ENCODE results near the gene TMED6. TPM values are rescaled to one million over a fixed set of nuclear protein-coding genes. Genes with fewer than 3 reads are reported as not detected.
"Not testable (repeated sequence)": the region's sequence is repeated elsewhere in the genome, so short reads cannot be mapped to it uniquely, and the experiment has no call there.

Gene TMED6
- total and polyA plus RNA-seq, 12 donors: 0.32 to 0.41 (median 0.37) TPM; not detected in 7

DNA sequence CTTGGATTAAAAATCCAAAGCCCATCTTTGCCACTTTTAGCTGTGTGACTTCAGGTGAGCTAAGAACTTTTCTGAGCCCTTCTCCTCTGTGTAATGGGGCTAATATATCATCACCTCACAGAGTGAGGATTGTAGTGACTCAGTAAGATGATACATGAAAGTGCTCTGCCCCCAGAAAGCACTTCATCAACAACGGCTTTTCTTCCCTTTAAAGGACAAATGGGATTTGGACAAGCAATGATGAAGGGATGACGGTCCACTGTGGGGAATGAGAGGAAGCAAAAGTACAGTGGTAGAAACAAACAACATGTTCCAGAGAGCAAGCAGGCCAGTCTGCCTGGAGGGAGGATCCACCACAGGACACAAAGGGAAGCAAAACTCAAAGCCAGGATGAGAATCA, 14.3 kb upstream of the TMED6 start:
- ATAC-seq (no peak), DNase-seq (no peak)
- 90 to 91% methylated on average over 2 of the region's 2 CpGs for WGBS, 2 donors
- no peak overlapping the region for H3K27ac ChIP-seq
- TF ChIP-seq, protein P1, sequence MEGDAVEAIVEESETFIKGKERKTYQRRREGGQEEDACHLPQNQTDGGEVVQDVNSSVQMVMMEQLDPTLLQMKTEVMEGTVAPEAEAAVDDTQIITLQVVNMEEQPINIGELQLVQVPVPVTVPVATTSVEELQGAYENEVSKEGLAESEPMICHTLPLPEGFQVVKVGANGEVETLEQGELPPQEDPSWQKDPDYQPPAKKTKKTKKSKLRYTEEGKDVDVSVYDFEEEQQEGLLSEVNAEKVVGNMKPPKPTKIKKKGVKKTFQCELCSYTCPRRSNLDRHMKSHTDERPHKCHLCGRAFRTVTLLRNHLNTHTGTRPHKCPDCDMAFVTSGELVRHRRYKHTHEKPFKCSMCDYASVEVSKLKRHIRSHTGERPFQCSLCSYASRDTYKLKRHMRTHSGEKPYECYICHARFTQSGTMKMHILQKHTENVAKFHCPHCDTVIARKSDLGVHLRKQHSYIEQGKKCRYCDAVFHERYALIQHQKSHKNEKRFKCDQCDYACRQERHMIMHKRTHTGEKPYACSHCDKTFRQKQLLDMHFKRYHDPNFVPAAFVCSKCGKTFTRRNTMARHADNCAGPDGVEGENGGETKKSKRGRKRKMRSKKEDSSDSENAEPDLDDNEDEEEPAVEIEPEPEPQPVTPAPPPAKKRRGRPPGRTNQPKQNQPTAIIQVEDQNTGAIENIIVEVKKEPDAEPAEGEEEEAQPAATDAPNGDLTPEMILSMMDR (IDR thresholded peaks at IDR 0.05): no peak
- H3K27me3 ChIP-seq: no peaks in the 10 kb centered on the region
- no peaks in the 10 kb centered on the region for H3K4me1 ChIP-seq
- peaks cover 0 to 92% (median 61%) of the 10 kb centered on the region in 9 donors for H3K36me3 ChIP-seq
- H3K4me3 ChIP-seq: no peak overlapping the region
- intact Hi-C loops (cut with DNase I): no loop called here
- H3K9me3 ChIP-seq: no peaks in the 10 kb centered on the region

DNA sequence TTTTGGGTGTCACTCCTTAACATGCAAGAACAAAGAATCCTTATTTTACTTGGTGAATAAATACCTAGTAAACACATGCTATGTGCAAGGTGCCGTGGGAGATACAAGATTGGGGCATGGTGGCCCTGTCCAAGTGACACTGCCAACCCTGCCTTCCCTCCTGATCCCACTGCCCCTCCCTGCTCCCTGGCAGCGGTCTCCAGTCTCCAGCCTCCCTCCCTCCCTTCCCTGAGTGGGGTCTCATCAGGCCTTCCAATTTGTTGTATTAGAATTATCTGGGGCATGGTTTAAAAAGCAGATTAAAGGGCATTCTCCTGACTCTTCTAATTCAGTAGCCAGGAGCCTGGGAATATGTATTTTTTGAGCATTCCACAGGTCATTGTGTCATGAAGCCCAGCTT, 12.5 kb upstream of the TMED6 start:
- no peaks in the 10 kb centered on the region for H3K4me1 ChIP-seq
- 86 to 91% methylated on average over 2 of the region's 2 CpGs for WGBS, 2 donors
- H3K36me3 ChIP-seq: peaks cover 0 to 86% (median 44%) of the 10 kb centered on the region in 9 donors
- H3K27me3 ChIP-seq: no peaks in the 10 kb centered on the region
- no peak overlapping the region for H3K27ac ChIP-seq
- DNase-seq (no peak), ATAC-seq (no peak)
- H3K4me3 ChIP-seq: no peak overlapping the region
- intact Hi-C loops (cut with DNase I): no loop called here
- TF ChIP-seq, protein P1 (IDR thresholded peaks at IDR 0.05): no peak
- H3K9me3 ChIP-seq: no peaks in the 10 kb centered on the region

DNA sequence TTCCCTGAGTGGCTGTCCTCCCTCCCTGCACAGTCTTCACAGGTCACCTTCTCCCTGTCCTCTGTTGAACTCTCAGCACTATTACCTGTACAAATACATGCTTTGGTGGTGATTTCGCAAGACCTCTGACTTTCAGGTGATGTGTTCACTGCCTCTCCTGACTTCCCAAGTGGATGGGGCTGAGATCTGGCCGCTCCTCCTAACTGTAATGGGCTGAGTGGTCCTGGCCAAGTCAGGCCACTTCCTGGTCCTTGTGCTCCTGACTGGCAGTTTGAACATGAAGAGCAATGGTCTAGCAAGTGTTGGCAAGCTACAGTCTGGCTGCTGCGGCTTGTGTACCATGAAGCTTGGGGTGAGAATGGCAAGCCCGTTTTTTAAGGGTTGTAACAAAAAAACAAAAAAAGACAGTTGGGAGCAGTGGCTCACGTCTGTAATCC, 11.7 kb upstream of the TMED6 start:
- Histone ChIP-seq H3K27ac (no peak overlapping the region), H3K36me3 (peaks cover 0 to 79% (median 39%) of the 10 kb centered on the region in 9 donors), H3K27me3 (no peaks in the 10 kb centered on the region), H3K4me3 (no peak overlapping the region), H3K9me3 (no peaks in the 10 kb centered on the region), H3K4me1 (no peaks in the 10 kb centered on the region)
- no peak for DNase-seq
- WGBS, 2 donors: 93 to 97% methylated on average over 5 of the region's 5 CpGs
- no peak for ATAC-seq
- TF ChIP-seq, protein P1 (IDR thresholded peaks at IDR 0.05): no peak
- intact Hi-C loops (cut with DNase I): no loop called here

DNA sequence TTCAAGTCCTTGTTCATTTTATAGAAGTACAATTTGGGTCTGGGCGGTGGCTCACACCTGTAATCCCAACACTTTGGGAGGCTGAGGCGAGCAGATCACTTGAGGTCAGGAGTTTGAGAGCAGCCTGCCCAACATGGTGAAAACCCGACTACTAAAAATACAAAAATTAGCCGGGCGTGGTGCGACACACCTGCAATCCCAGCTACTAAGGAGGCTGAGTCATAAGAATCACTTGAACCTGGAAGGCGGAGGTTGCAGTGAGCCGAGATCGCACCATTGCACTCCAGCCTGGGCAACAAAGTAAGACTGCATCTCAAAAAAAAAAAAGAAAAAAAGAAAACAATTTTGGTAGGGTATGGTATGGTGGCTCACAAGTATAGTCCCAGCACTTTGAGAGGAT, 8.5 kb upstream of the TMED6 start:
- H3K9me3 ChIP-seq; DNase-seq; H3K27me3 ChIP-seq; H3K4me3 ChIP-seq; intact Hi-C loops (cut with DNase I); H3K27ac ChIP-seq; ATAC-seq: not testable (repeated sequence)
- 98% methylated on average over 9 of the region's 9 CpGs for WGBS, 2 donors
- peaks cover 0 to 12% (median 0%) of the 10 kb centered on the region in 9 donors for H3K4me1 ChIP-seq
- peaks cover 0 to 70% (median 21%) of the 10 kb centered on the region in 9 donors for H3K36me3 ChIP-seq

DNA sequence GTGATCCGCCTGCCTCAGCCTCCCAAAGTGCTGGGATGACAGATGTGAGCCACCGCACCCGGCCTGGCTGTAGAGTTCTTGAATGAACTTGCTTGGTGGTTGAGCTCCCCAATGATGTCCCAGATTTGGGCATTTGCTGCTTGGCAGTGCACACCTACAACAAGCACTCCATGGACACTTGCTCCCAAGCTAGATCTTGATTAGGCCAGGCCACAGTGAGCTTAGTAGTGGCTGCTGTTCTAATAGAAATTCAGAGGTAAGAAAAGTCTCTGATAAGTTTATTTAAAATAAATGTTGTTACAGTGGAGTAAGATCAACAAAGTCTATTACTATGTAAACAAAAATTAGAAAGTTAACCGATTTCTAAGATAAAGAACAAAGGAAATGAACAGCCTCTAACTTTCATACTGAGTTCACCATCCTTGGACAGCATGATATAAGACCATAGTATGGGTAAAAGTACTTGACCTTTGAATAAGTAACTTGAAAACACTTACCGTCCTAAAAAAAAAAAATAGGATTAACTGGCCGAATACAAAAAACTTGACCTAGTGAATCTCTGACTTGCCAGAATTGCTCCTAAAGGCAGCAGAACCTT, 951 bp downstream of the TMED6 start:
- no peaks in the 10 kb centered on the region for H3K27me3 ChIP-seq
- intact Hi-C loops (cut with DNase I): no loop called here
- 86 to 87% methylated on average over 6 of the region's 6 CpGs for WGBS, 2 donors
- H3K9me3 ChIP-seq: no peaks in the 10 kb centered on the region
- TF ChIP-seq, protein P1 (IDR thresholded peaks at IDR 0.05): no peak
- ATAC-seq: no peak
- DNase-seq: no peak
- peaks cover 0 to 62% (median 4%) of the 10 kb centered on the region in 9 donors for H3K36me3 ChIP-seq
- no peak overlapping the region for H3K27ac ChIP-seq
- no peak overlapping the region for H3K4me3 ChIP-seq
- peaks cover 0 to 11% (median 0%) of the 10 kb centered on the region in 9 donors for H3K4me1 ChIP-seq
